HG03139 (cell line): Measurements from ENCODE around the gene SPHKAP.
"Not testable (repeated sequence)": the region's sequence is repeated elsewhere in the genome, so short reads cannot be mapped to it uniquely, and the experiment has no call there.

Source experiments
- ATAC-seq: cut with Tn5 transposase; IDR thresholded peaks from one replicate; pipeline ENCODE4 v1.9.1; 2021; ENCODE audit not compliant: unreplicated experiment

Gene SPHKAP

DNA sequence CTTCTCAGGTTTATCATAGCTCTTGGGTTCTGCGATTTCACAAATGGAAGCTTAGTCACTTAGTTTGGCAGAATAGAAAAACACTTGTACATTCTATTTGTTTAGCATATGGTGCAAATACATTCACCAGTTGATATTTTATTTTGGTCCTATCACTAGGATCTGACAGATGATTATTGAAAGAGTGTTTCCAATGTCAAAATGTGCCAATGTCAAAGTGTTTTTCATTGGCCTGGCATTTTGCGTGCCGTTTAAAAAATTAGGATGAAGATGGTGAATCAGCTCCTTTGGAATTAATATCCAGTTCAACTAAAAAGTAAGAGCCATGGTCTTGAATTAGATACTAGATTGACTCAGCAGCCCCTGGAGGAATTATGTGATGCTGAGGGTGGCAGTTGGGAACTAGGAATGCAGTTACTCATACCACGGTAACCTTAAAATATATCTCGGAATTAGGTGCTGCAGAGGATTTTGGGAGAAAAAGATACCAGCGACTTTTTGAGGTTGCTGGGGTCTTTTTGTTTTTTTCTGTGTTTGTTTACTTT, 87.0 kb downstream of the SPHKAP start:
- no peak for ATAC-seq

DNA sequence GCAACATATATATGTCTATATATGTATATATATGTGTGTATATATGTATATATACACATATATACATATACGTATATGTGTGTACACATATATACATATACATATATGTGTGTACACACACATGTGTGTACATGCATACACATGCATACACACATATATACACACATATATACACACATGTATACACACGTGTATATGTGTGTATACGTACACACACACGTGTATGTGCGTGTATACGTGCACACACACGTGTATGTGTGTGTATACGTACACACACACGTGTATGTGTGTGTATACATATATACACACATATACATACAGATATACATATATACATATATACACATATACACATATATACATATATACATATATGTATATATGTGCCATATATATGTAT, 89.4 kb downstream of the SPHKAP start:
- ATAC-seq, result no peak

DNA sequence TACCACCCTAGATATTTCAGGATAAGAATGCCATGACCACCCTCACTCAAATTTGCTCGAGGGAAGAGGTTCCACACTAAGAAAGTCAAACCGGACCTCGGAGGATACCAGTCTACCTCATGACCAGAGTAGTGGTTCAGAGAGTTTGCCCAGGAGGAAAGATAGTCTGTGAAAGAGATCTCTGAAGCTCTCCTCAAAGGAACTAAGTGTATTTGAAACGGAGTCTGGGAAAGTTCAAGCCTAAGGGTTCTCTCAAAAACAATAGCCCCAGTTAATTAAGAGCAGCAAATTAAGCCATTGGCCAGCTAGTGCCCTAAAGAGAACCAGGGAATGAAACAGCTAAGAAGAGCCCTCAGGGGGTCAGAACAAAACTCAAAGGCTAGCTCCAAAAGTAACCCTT, 94.9 kb downstream of the SPHKAP start:
- ATAC-seq, result no peak

DNA sequence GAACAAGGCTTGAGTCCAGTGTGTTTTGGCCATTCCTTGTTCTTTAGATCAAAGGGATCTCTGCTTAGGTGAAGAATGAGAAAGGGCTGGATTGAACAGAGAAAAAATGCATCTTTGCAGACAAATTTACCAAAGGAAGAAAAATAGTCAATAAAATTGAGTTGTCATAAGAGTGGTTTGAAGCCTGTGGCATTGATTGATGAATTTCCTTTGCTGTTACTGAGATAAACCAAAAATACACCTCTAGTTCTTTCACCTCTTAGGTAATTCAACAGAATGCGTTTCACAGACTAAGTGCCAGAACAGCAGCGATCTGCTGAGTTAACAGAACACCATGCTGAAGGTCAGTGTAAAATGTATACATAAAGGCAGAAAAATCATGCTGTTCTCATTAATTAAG, 96.8 kb downstream of the SPHKAP start:
- no peak for ATAC-seq

DNA sequence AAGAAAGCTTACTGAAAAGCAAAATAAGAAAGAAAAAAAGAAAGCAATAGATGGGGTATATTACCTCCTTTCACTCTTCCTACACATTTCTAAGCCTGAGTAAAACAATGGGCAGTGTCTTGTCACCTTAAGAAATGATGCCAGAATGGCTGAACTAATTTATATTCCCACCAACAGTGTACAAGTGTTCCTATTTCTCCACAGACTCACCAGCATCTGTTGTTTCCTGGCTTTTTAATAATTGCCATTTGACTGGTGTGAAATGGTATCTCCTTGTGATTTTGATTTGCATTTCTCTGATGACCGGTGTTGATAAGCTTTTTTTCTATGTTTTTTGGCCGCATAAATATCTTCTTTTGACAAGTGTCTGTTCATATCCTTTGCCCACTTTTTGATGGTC, 98.4 kb downstream of the SPHKAP start:
- ATAC-seq, result no peak

DNA sequence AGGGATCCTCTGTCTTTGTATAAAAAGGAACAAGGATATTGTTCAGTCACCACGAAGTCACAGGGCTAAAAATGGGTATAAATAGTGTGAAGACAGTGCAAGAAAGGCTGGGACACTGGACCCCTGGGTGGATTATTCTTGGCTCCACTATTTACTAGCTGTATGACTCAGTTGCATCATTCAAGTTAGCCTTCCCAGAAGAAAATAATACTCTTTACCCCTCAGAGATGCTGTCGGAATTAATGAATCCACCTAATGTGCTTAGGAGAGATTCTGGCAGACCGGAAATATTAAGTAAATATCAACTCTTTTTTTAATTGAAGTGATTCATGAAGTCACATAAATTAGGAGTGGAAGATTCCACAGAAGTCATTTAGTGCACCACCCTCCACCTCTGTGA, 98.9 kb downstream of the SPHKAP start:
- no peak for ATAC-seq

DNA sequence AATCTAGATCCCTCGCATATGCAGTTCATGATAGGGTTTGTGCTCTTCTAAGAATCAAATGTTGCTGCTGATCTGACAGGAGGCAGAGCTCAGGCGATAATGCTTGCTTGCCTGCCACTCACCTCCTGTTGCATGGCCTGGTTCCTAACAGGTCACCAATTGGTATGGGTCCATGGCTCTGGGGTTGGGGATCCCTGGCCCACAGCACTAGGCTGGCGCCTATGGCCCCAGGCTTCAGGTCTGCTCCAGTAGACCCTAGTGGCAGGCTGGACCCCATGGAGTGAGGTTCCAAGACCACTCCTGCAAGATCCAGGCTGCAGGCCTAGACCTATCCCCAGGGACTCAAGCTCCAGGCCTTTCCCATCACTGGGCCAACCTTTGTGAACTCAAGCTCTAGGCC, 102.3 kb downstream of the SPHKAP start:
- ATAC-seq, result no peak

DNA sequence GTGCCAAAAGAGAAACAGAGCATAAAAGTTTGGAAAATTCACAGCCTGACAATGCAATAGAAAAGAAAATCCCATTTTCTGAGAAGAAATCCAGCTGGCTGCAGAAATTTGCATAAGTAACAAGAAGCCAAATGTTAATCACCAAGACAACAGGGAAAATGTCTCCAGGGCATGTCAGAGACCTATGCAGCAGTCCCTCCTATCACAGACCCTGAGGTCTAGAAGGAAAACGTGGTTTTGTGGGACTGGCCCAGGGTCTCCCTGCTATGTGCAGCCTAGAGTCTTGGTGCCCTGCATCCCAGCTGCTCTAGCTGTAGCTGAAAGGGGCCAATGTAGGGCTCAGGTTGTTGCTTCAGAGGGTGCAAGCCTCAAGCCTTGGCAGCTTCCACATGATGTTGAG, 104.8 kb downstream of the SPHKAP start:
- not testable (repeated sequence) for ATAC-seq

DNA sequence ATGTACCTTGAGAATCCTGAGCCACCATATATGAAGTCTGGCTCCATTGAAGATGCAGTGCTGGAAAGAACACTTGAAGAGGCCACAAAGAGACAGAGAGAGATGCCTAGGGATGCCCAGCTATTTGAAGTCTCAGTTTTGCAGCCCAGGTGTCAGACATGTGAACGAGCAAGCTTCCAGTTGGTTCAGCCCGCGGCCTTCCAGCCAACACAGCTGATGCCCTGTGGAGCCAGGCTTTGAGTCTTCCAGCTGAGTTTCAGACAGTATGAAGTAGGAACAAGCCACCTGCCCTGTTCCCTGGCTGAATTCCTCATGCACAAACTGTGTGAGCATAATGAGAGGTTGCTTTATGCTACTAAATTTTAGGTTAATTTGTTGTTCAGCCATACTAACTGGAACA, 108.8 kb downstream of the SPHKAP start:
- ATAC-seq, result no peak

DNA sequence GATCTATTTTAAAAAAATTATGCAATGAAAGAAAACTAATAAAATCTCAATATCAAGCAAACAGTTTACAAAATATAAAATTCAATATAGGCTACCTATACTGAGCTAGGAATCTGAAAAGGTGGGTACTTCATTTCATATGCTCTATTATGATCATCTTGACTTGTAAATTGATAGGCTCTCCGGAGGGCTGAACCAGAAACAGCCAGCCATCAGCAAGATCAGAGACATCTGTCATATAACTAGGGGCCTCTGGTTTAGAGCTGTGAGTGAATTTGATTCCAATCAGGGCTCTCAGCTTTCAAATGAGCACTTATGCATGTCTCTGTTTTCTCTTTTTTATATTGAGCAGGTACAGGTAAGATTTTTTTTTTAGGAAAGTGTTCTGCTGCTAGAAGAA, 114.2 kb downstream of the SPHKAP start:
- no peak for ATAC-seq

DNA sequence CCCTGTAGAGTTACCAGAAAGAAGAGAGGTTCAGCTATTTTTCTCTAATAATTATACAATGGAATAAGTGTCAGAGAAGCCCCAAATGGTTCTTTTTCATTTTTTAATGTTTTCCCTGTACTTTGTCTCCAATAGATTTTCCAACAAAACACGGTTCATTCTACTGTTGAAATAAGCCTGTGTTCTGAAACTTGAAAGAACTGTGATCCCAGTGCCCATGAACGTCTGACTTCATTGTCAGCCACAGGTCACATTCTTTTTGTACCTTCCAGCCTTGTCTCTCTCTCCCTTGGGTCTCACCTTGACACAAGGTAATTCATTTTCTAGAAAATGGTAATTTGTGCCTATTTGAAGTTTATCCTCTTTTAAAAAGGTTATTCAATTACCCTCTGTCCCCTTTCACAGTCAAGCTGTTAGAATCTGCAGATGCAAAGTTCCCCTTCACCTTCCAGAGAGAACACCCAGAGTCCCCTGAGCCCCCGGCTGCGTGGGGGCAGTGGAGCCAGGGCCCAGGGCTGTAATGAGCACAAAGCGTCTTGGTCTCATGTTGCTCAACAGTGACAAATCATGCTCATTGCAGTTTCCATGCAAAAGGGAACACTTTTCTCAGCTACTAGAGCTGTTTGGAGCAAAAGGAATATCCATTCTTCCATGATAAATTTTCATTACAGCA, 115.2 kb downstream of the SPHKAP start:
- no peak for ATAC-seq

DNA sequence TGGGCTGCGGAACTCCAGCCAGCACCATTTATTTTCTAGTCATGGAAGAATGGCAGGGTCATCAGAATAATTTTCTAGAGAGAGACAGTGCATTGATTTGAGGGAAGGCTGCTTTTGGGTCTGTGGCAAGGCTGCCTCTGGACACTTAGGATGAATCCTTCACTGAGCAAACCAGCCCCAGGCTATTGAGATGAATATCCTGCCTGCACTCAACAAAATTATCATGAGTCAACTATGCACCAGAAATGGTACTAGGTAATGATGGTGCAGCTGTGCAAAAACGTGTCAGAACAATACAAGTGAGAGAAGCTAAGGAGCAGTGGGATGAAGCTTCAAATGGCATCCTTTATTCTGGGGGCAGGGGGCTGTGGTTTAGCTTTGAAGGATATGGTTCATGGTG, 115.8 kb downstream of the SPHKAP start:
- ATAC-seq, result no peak

DNA sequence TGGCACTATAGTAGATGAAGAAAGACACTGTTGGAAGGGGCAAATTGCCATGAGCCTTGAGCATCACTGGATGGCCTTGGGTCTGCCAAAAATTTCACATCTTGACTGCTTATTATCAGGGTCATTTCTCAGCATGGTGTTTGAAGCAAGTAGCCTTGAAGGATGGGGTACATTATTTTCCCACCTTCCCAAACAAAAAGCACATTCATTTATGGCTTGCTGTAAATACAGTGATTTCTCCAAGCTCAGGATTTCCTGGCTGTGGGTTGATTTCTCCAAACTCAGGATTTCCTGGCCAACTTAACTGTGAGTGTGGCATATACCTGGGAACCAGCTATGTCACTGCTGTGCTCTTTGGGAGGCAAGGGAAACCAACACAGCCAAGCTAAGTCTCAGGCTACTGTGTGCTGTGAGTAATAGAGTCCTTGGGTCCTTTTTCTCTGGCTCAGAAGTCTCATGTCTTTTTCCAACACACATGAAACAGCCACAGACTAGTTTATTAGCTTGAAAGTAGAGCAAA, 116.6 kb downstream of the SPHKAP start:
- ATAC-seq, result no peak

DNA sequence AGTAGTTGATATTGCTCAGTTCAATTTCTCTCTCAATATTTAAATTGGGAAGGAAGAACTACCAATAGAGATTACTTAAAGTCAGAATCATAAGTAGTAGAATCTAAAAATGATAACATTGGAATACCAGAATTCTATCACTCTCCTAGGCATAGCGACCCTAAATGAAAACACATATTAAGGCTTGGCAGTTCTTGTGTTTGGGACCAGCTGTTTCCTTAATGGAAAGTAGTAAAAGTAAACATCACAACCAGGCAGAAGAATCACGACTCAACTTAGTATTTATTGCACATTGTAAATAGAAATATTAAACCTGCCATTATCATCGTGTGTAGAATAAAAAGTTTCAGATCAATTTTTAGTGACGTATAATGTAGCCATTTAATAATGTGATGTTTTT, 117.5 kb downstream of the SPHKAP start:
- ATAC-seq, result no peak

DNA sequence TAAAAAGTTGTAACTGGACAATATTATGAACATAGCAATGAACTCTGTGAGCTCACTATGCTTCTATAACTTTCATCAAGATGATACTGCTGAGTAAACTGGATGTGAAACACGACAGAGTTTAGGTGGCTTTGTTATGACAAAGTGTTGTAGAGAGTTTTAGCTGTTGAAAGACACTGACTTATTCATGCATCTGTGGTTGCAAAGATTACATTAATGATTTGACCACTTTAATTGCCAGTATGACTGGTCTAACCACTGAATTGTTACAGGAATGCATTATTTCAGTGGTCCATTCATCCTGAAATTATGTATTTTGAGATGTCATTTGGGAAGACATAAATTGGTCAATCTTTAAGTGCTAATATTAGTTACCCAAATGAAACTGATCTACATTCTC, 117.9 kb downstream of the SPHKAP start:
- no peak for ATAC-seq

DNA sequence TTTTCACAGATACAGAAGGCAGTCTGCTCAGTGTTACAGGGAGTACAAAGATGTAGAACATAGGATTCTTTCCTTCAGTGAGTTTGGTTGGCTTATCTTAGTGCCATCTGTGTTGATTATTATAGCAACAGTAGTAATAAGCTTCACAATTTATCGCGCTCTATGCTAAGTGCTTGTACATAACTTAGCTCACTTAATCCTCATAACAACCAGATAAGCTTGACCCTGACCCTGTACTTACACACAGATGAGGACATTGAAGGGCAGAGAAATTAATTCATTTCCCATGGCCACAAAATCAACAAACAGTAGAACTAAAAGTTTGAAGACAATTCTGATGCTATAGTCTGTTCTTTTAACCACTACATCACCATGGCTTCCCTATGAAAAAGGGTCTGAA, 121.8 kb downstream of the SPHKAP start:
- no peak for ATAC-seq

DNA sequence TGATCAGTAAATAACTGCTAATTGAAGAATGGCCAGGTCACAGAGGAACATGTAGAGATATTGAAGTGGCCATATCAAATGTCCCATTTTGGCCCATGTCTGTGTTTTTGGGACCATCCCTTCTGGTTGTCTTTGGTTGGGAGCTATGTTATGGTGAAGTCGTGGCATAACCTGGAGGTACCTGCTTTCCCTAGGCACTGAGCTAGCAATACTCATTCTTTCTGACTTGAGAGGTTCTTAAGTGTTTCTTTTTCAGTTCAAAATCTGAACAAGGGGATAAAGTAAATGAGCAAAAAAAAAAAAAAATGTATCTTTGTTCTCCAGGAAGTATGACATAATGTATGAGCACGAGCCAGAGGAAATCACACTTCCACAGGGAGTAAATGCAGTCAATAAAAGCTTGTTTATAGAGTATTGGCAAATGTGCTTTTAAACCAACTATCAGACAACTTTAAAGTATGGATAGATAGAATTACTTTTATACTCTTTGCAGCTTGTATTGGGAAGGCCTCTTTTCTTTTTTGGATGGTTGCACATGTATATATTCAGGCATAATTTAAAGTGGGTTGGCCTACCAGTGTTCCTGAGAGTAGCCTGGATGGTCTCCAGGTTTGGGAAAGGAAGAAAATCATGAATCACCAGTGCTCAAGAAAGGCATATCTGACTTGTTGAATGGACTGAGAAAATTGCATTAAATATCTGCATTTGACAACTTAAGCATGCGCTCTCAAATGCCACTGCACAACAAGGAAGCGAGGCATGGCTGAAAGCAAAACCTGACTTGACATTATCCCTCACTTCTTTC, 125.0 kb downstream of the SPHKAP start:
- ATAC-seq, result no peak

DNA sequence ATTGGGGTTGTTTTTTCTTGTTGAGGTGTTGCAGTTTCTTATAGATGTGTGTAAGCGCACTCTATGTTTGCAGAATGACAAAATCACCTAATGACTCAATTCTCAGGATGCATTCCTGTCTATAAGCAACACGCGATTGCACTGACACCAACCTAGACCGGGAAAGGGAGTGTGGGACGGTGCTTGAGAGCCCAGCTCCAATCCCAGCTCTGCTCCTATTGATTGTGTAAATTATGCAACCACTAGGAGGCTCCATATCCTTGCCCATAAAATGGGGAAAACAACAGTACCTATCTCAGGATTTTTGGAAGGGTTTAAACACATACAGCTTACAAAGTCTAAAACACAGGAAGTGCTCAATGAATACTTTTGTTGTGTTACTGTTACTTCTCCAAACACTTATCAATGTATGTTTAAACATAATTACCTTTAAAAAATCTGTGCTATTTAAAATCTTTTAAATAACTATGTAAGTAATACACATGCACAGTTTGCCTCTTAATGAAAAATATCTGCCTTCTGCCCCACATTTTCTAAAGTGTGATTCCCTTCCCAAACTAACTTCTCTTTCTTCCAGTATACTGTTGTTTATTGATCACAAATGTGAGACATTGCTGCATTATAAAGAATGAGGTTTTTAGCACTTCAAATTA, 132.5 kb downstream of the SPHKAP start:
- ATAC-seq, result peak; percentile 66

DNA sequence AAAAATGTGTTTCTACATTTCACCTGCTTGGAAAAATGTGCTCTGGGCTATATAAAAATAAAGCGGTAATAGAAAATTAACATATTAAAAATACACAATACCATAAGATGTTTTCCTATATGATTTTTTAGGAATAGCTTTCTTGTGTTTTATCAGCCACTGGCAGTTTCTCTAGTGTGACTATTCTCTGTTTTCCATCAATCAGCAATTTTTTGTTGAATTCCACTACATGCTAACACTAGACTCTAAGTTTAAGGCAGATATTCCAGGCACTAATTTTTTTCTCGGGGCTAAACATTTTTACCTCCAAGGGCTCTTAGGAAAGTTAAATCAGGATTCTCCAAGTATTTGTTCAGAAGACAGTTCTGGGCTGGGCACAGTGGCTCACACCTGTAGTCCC, 140.5 kb downstream of the SPHKAP start:
- ATAC-seq, result no peak

DNA sequence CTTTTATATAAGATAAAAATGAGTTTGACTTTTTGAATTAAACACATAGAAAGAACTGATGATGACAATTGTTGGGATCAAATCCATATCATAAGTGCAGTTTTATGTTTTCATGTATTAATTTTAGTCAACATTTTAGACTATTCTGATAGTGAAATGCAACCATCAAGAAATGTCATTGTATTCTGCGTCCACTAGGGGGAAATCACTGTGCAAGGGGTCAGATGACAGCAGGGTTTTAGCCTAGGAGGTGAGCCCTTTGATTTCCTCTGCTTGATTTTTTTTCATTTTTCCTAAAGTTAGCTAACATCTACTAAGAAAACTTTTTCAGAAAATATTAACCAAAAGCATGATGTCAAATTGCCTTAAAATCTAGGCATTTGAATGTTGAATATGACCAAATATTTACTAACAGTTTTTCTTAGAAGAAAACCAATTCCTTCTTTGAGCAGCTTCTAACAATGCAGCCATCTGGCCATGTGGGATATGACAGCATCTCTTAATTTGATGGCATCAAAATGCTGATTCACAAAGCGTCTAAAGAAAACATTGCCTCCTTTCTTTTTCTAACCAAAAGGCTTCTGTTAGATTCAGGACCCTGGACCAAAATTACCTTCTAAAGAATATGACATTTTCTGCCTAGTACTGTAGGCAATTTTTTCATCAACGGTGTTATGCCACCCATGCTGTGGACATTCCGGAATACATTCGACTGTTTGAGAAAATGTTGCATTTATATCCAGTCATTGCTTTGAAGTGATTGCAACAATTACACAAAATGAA, 141.5 kb downstream of the SPHKAP start:
- ATAC-seq, result peak; percentile 71

DNA sequence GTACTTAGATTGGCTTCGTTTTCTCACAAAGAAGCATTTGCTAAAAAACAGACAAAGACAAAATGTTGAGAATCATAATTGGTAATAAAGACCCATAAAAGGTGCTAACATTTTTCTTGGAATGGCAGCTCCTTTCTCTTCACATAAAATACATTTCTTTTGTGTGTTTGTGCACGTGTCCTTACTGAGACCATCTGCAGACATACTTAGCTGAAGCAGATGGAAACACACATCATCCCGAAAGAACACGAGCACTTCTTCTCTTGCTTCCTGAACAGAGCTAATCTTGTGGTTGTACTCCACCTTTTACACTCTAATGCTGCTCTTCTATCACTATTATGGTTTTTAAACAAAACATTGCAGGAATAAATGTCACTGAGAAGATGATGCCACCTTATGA, 142.5 kb downstream of the SPHKAP start:
- ATAC-seq, result no peak
